ENCODE measurements around the gene BOD1L1.

GRCh38 chr4:13597141-13597540 is 30.4 kb downstream of the BOD1L1 start:
- TF ChIP-seq, protein P1, sequence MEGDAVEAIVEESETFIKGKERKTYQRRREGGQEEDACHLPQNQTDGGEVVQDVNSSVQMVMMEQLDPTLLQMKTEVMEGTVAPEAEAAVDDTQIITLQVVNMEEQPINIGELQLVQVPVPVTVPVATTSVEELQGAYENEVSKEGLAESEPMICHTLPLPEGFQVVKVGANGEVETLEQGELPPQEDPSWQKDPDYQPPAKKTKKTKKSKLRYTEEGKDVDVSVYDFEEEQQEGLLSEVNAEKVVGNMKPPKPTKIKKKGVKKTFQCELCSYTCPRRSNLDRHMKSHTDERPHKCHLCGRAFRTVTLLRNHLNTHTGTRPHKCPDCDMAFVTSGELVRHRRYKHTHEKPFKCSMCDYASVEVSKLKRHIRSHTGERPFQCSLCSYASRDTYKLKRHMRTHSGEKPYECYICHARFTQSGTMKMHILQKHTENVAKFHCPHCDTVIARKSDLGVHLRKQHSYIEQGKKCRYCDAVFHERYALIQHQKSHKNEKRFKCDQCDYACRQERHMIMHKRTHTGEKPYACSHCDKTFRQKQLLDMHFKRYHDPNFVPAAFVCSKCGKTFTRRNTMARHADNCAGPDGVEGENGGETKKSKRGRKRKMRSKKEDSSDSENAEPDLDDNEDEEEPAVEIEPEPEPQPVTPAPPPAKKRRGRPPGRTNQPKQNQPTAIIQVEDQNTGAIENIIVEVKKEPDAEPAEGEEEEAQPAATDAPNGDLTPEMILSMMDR (IDR thresholded peaks at IDR 0.05; ENCODE audit: low read length) = no peak
- TF ChIP-seq EZH2phosphoT487 (IDR thresholded peaks at IDR 0.05; ENCODE audit: low read length) = no peak

Measured in MM.1S (cell line).